ENCODE measurements around the gene ZNF396. TPM values are rescaled to one million over a fixed set of nuclear protein-coding genes. Genes with fewer than 3 reads are reported as not detected.
A peak's percentile ranks its signal among the peaks of the same experiment; 100 is the strongest.

ZNF396 gene
- total RNA-seq, 1 donor from 2014 or later: 2.2 TPM

- Mint-ChIP-seq H3K27ac (peak within 1 kb of the TSS; percentile 96), H3K4me1 (peaks cover 59% of the 10 kb centered on the region)
- peak; percentile 92 for DNase-seq
Observed at GRCh38 chr18:35343936-35344735, 33.0 kb downstream of the ZNF396 start, which contains the start of gene ZNF24. TSS of gene ZNF24 (minus strand) at chr18:35344420. CDS start at chr18:35340650, 3,770 bp downstream.

GRCh38 chr18:35343488-35343935, 33.6 kb downstream of the ZNF396 start:
- intact Hi-C loops (cut with micrococcal nuclease): no loop called here
- H3K4me1 Mint-ChIP-seq: peaks cover 62% of the 10 kb centered on the region
- peak overlapping the region; percentile 96 for H3K27ac Mint-ChIP-seq
- no peaks in the 10 kb centered on the region for H3K27me3 Mint-ChIP-seq
- H3K9me3 Mint-ChIP-seq: no peaks in the 10 kb centered on the region
- POLR2A ChIA-PET: interaction anchor here (0.8 to 3.8 kb wide), 12 partner anchors 12 to 786 kb away, joined by 3 to 47 read pairs (median 8); partner anchors contain the start of genes ELP2, MAPRE2, RMP24 and ZNF396
- DNase-seq (no peak), ATAC-seq (ENCODE audit: low read depth) (no peak)
- CTCF ChIA-PET: no interaction called here
- peaks cover 39% of the 10 kb centered on the region for H3K36me3 Mint-ChIP-seq (ENCODE audit: low read depth)
- H3K4me3 Mint-ChIP-seq: peak overlapping the region; percentile 98
- no peak for TF ChIP-seq CTCF (IDR thresholded peaks at IDR 0.05)

More at GRCh38 chr18:35343936-35344735, 33.0 kb downstream of the ZNF396 start, which contains the start of gene ZNF24:
- H3K36me3 Mint-ChIP-seq (ENCODE audit: low read depth): peaks cover 33% of the 10 kb centered on the region
- POLR2A ChIA-PET: interaction anchor here (0.8 to 3.8 kb wide), 14 partner anchors 11 to 786 kb away, joined by 3 to 47 read pairs (median 8); partner anchors contain the start of genes ELP2, INO80C, MAPRE2 and RMP24
- CTCF ChIA-PET: interaction anchor here (1.0 to 3.2 kb wide), 3 partner anchors 10 to 113 kb away, joined by 4 to 24 read pairs (median 5); no protein-coding TSS in a partner anchor
- H3K27me3 Mint-ChIP-seq: no peaks in the 10 kb centered on the region
- intact Hi-C loops (cut with micrococcal nuclease): loop anchor here (1.0 to 2.0 kb wide), 13 partner anchors 11 to 1485 kb away; partner anchors contain the start of genes ELP2, KIAA1328, MAPRE2 and RMP24
- no peaks in the 10 kb centered on the region for H3K9me3 Mint-ChIP-seq
- peak within 1 kb of the TSS; percentile 98 for H3K4me3 Mint-ChIP-seq
- TF ChIP-seq CTCF (IDR thresholded peaks at IDR 0.05): no peak
- peak; percentile 83 for ATAC-seq (ENCODE audit: low read depth)

GRCh38 chr18:35337286-35337685, 39.9 kb downstream of the ZNF396 start:
- DNase-seq (no peak), ATAC-seq (ENCODE audit: low read depth) (no peak)
- Mint-ChIP-seq H3K36me3 (ENCODE audit: low read depth) (peaks cover 84% of the 10 kb centered on the region), H3K27me3 (no peaks in the 10 kb centered on the region), H3K4me3 (no peak overlapping the region), H3K9me3 (no peaks in the 10 kb centered on the region), H3K4me1 (peaks cover 29% of the 10 kb centered on the region), H3K27ac (no peak overlapping the region)
- intact Hi-C loops (cut with micrococcal nuclease): no loop called here
- ChIA-PET POLR2A (interaction anchor here (0.7 kb wide), 1 partner anchor 42 kb away, joined by 4 read pairs; no protein-coding TSS in a partner anchor), CTCF (no interaction called here)
- TF ChIP-seq CTCF (IDR thresholded peaks at IDR 0.05): no peak

- H3K4me3 Mint-ChIP-seq: no peak overlapping the region
- H3K9me3 Mint-ChIP-seq: no peaks in the 10 kb centered on the region
- CTCF ChIA-PET: no interaction called here
- H3K36me3 Mint-ChIP-seq (ENCODE audit: low read depth): peaks cover 82% of the 10 kb centered on the region
- POLR2A ChIA-PET: no interaction called here
- H3K27ac Mint-ChIP-seq: no peak overlapping the region
- no peak for ATAC-seq (ENCODE audit: low read depth)
- H3K27me3 Mint-ChIP-seq: no peaks in the 10 kb centered on the region
- H3K4me1 Mint-ChIP-seq: peaks cover 20% of the 10 kb centered on the region
- no peak for DNase-seq
- no peak for TF ChIP-seq CTCF (IDR thresholded peaks at IDR 0.05)
- intact Hi-C loops (cut with micrococcal nuclease): no loop called here
Observed at GRCh38 chr18:35335866-35336265, 41.3 kb downstream of the ZNF396 start.

GRCh38 chr18:35334821-35335220, 42.3 kb downstream of the ZNF396 start:
- CTCF ChIA-PET: no interaction called here
- H3K9me3 Mint-ChIP-seq: no peaks in the 10 kb centered on the region
- POLR2A ChIA-PET: no interaction called here
- no peak for TF ChIP-seq CTCF (IDR thresholded peaks at IDR 0.05)
- H3K4me1 Mint-ChIP-seq: peaks cover 12% of the 10 kb centered on the region
- peaks cover 74% of the 10 kb centered on the region for H3K36me3 Mint-ChIP-seq (ENCODE audit: low read depth)
- DNase-seq (no peak), ATAC-seq (ENCODE audit: low read depth) (no peak)
- intact Hi-C loops (cut with micrococcal nuclease): no loop called here
- no peaks in the 10 kb centered on the region for H3K27me3 Mint-ChIP-seq
- no peak overlapping the region for H3K4me3 Mint-ChIP-seq
- peak overlapping the region; percentile 8 for H3K27ac Mint-ChIP-seq
